H1 (cell line): ENCODE data around the gene SH3RF3. TPM values are rescaled to one million over a fixed set of nuclear protein-coding genes. Genes with fewer than 3 reads are reported as not detected.

ENCODE experiments used
- CTCF ChIA-PET: fragments of 300-600 bp; sonication (Branson Sonifier 250); formaldehyde crosslinking; loops from one replicate; lab custom pipeline; 2021; ENCODE audit not compliant: partially characterized antibody; lab: Charles Lee
- POLR2A ChIA-PET: fragments of 300-600 bp; sonication (Branson Sonifier 250); formaldehyde crosslinking; loops from one replicate; lab custom pipeline; 2021; ENCODE audit warnings: inconsistent platforms; ENCODE audit not compliant: partially characterized antibody; lab: Charles Lee
- DNase-seq, 2 experiments: peaks; one replicate each; pipeline versions ENCODE4 v3.0.0 to v3.0.0-alpha.2; 2010 to 2022; ENCODE audit warnings: low spot score in 2 of 2, low read depth in 1 of 2, mixed read lengths in 1 of 2
- FAIRE-seq: peaks from 2 replicates; lab custom pipeline; 2011; peaks lifted over from hg19 to GRCh38; lab: Jason Lieb, UNC
- H2AFZ ChIP-seq: 2 replicates; pipeline ENCODE4 v1.8.1; 2012; ENCODE audit warnings: low read length, inconsistent platforms
- H2AK5ac ChIP-seq: 2 replicates; pipeline ENCODE4 v1.6.1; 2013; ENCODE audit warnings: low read depth, low read length
- H2BK120ac ChIP-seq: replicated peaks from 2 replicates; pipeline ENCODE3; 2013; ENCODE audit warnings: low read depth, low read length, inconsistent platforms
- H2BK12ac ChIP-seq: 2 replicates; pipeline ENCODE4 v1.6.1; 2013; ENCODE audit warnings: low read depth, low read length
- H2BK15ac ChIP-seq: 2 replicates; pipeline ENCODE4 v1.6.1; 2013; ENCODE audit warnings: low read length
- H2BK20ac ChIP-seq: 2 replicates; pipeline ENCODE4 v1.6.1; 2013; ENCODE audit warnings: low read length
- H2BK5ac ChIP-seq: 2 replicates; pipeline ENCODE4 v1.6.1; 2013; ENCODE audit warnings: low read depth, low read length
- H3K14ac ChIP-seq: 2 replicates; pipeline ENCODE4 v1.6.1; 2013; ENCODE audit warnings: inconsistent platforms; ENCODE audit not compliant: insufficient read length
- H3K18ac ChIP-seq: 2 replicates; pipeline ENCODE4 v1.6.1; 2013; ENCODE audit warnings: low read length; ENCODE audit errors: extremely low read depth
- H3K23ac ChIP-seq: 2 replicates; pipeline ENCODE4 v1.6.1; 2013; ENCODE audit warnings: inconsistent platforms; ENCODE audit not compliant: insufficient read length
- H3K23me2 ChIP-seq: 2 replicates; pipeline ENCODE4 v1.6.1; 2013; ENCODE audit warnings: low read depth, low read length
- H3K27ac ChIP-seq: 2 replicates; pipeline ENCODE4 v1.6.1; 2011; ENCODE audit warnings: low read depth, low read length, inconsistent platforms
- H3K27me3 ChIP-seq, 4 experiments: replicated peaks in 1 of 4; 1 replicate in 1 of 4; 2 replicates in 3 of 4; pipeline versions ENCODE4 v1.6.1 to v1.8.1; 2011 to 2013; ENCODE audit warnings: low read length in 3 of 4, mild to moderate bottlenecking in 3 of 4, inconsistent platforms in 2 of 4, mixed read lengths in 2 of 4, moderate library complexity in 1 of 4; ENCODE audit not compliant: control insufficient read depth in 3 of 4, insufficient read depth in 3 of 4; ENCODE audit errors: extremely low read depth in 1 of 4
- H3K36me3 ChIP-seq, 4 experiments: 2 replicates each; pipeline versions ENCODE4 v1.6.1 to v1.8.1; 2011 to 2013; ENCODE audit warnings: mild to moderate bottlenecking in 4 of 4, low read length in 3 of 4, moderate library complexity in 2 of 4, control low read depth in 1 of 4, inconsistent platforms in 1 of 4; ENCODE audit not compliant: insufficient read depth in 4 of 4, control insufficient read depth in 2 of 4
- H3K4ac ChIP-seq: replicated peaks from 2 replicates; pipeline ENCODE3; 2013; ENCODE audit warnings: low read length, low read depth, mixed read lengths, inconsistent platforms; ENCODE audit not compliant: insufficient read length
- H3K4me1 ChIP-seq, 4 experiments: replicated peaks in 1 of 4; 1 replicate in 1 of 4; 2 replicates in 3 of 4; pipeline versions ENCODE4 v1.6.1 to v1.8.1; 2011 to 2013; ENCODE audit warnings: low read length in 3 of 4, inconsistent platforms in 2 of 4, mixed read lengths in 1 of 4; ENCODE audit not compliant: insufficient read depth in 4 of 4, control insufficient read depth in 3 of 4
- H3K4me2 ChIP-seq, 2 experiments: 2 replicates each; pipeline versions ENCODE4 v1.6.1 to v1.8.1; 2011 to 2013; ENCODE audit warnings: low read depth in 2 of 2, low read length in 2 of 2, control low read depth in 1 of 2, inconsistent platforms in 1 of 2, mild to moderate bottlenecking in 1 of 2; ENCODE audit not compliant: insufficient read depth in 1 of 2
- H3K4me3 ChIP-seq, 4 experiments: fragments of 200-600, 300-600 bp in 1 of 4; sonication (generic), shearing (Covaris generic), sonication (Bioruptor Twin) in 1 of 4; 2 replicates each; pipeline versions ENCODE4 v1.5.1 to v1.8.1; 2011 to 2016; ENCODE audit warnings: low read length in 4 of 4, low read depth in 3 of 4, control low read depth in 2 of 4, inconsistent platforms in 2 of 4, mild to moderate bottlenecking in 2 of 4, mixed read lengths in 1 of 4, moderate library complexity in 1 of 4; ENCODE audit not compliant: insufficient read depth in 2 of 4; ENCODE audit errors: extremely low read depth in 1 of 4
- H3K56ac ChIP-seq: replicated peaks from 2 replicates; pipeline ENCODE3; 2013; ENCODE audit warnings: low read depth, mild to moderate bottlenecking, mixed read lengths, low read length, inconsistent platforms; ENCODE audit not compliant: insufficient read length
- H3K79me1 ChIP-seq: 2 replicates; pipeline ENCODE4 v1.6.1; 2013; ENCODE audit warnings: low read depth, low read length, control low read depth
- H3K79me2 ChIP-seq, 2 experiments: 2 replicates each; pipeline versions ENCODE4 v1.6.1 to v1.8.1; 2012 to 2013; ENCODE audit warnings: low read length in 2 of 2, mild to moderate bottlenecking in 2 of 2, inconsistent platforms in 1 of 2; ENCODE audit not compliant: insufficient read depth in 2 of 2, control insufficient read depth in 1 of 2
- H3K9ac ChIP-seq, 4 experiments: replicated peaks in 1 of 4; 1 replicate in 1 of 4; 2 replicates in 3 of 4; pipeline versions ENCODE4 v1.6.1 to v1.8.1; 2011 to 2013; ENCODE audit warnings: low read depth in 3 of 4, low read length in 3 of 4, control low read depth in 2 of 4, mild to moderate bottlenecking in 2 of 4, moderate library complexity in 2 of 4, inconsistent platforms in 1 of 4; ENCODE audit errors: extremely low read depth in 1 of 4
- H3K9me3 ChIP-seq, 2 experiments: 2 replicates each; pipeline versions ENCODE4 v1.6.1 to v1.8.1; 2012 to 2013; ENCODE audit warnings: mild to moderate bottlenecking in 2 of 2, moderate library complexity in 2 of 2, control low read depth in 1 of 2, inconsistent platforms in 1 of 2, low read depth in 1 of 2, low read length in 1 of 2, mixed read lengths in 1 of 2; ENCODE audit not compliant: insufficient read depth in 2 of 2
- H4K20me1 ChIP-seq, 2 experiments: replicated peaks in 1 of 2; 2 replicates each; pipeline versions ENCODE3 to v1.8.1; 2011 to 2013; ENCODE audit warnings: inconsistent platforms in 2 of 2, low read length in 2 of 2, mild to moderate bottlenecking in 1 of 2; ENCODE audit not compliant: insufficient read depth in 2 of 2, control insufficient read depth in 1 of 2
- H4K5ac ChIP-seq: 2 replicates; pipeline ENCODE4 v1.6.1; 2013; ENCODE audit warnings: low read length, low read depth, mixed read lengths, inconsistent platforms; ENCODE audit not compliant: insufficient read length
- H4K8ac ChIP-seq: 2 replicates; pipeline ENCODE4 v1.8.0; 2013; ENCODE audit warnings: mild to moderate bottlenecking, moderate library complexity, low read length, inconsistent platforms; ENCODE audit not compliant: insufficient read depth; ENCODE audit errors: extremely low read depth
- H4K91ac ChIP-seq: replicated peaks from 2 replicates; pipeline ENCODE3; 2013; ENCODE audit warnings: low read length, mixed read lengths, inconsistent platforms; ENCODE audit not compliant: insufficient read length
- ASH2L ChIP-seq: fragments of 200-600, 300-600 bp; sonication (generic); IDR thresholded peaks from one replicate; pipeline ENCODE4 v1.7.1; 2017; ENCODE audit warnings: low read length
- BCL11A ChIP-seq, 2 experiments: IDR thresholded peaks; one replicate each; pipeline ENCODE4 v1.6.1; 2011; ENCODE audit warnings: low read depth in 2 of 2, low read length in 2 of 2, mild to moderate bottlenecking in 2 of 2
- CBX5 ChIP-seq: fragments of 300-800, 300-1000 bp; sonication (generic); IDR thresholded peaks from 2 replicates; pipeline ENCODE4 v1.7.1; 2016; ENCODE audit warnings: antibody characterized with exemption, low read length, low read depth
- CHD2 ChIP-seq: IDR thresholded peaks from 2 replicates; pipeline ENCODE4 v1.6.1; 2012; ENCODE audit warnings: low read length, improper control_type of control experiment
- CREB1 ChIP-seq: IDR thresholded peaks from 2 replicates; pipeline ENCODE4 v1.6.1; 2012; ENCODE audit warnings: inconsistent platforms
- HDAC2 ChIP-seq, 2 experiments: fragments of 300-600 bp in 1 of 2; sonication (generic) in 1 of 2; IDR thresholded peaks; 2 replicates each; pipeline ENCODE4 v1.6.1; 2011 to 2012; ENCODE audit warnings: low read depth in 2 of 2, low read length in 2 of 2, mild to moderate bottlenecking in 2 of 2, moderate library complexity in 2 of 2, borderline replicate concordance in 1 of 2, inconsistent platforms in 1 of 2
- MAX ChIP-seq: IDR thresholded peaks from 2 replicates; pipeline ENCODE4 v1.6.1; 2012; ENCODE audit warnings: inconsistent platforms
- NANOG ChIP-seq: IDR thresholded peaks from 2 replicates; pipeline ENCODE4 v1.6.1; 2011; ENCODE audit warnings: low read length, low read depth, mild to moderate bottlenecking, inconsistent platforms; ENCODE audit not compliant: insufficient read depth, poor library complexity, severe bottlenecking
- NRF1 ChIP-seq: IDR thresholded peaks from 2 replicates; pipeline ENCODE4 v1.6.1; 2011; ENCODE audit warnings: mild to moderate bottlenecking, low read depth, low read length, improper control_type of control experiment
- PHF8 ChIP-seq: fragments of 200-600 bp; sonication (generic); conservative IDR thresholded peaks from 2 replicates; pipeline ENCODE4 v1.7.1; 2012; ENCODE audit warnings: low read depth, mild to moderate bottlenecking, inconsistent platforms, low read length, moderate library complexity
- SIRT6 ChIP-seq: IDR thresholded peaks from one replicate; pipeline ENCODE4 v1.7.1; 2012; ENCODE audit warnings: low read length, inconsistent platforms
- SP1 ChIP-seq: IDR thresholded peaks from 2 replicates; pipeline ENCODE4 v1.6.1; 2011; ENCODE audit warnings: low read depth, low read length
- SRF ChIP-seq: IDR thresholded peaks from 2 replicates; pipeline ENCODE4 v1.6.1; 2011; ENCODE audit warnings: mild to moderate bottlenecking, low read depth, low read length, moderate library complexity
- WGBS, 2 experiments: shearing (Covaris generic) in 1 of 2; methylation state at CpG; one replicate each; pipeline versions ENCODE4 v1.1.6 to v1.1.7; 2013 to 2015; ENCODE audit warnings: low lambda C conversion rate in 2 of 2, mixed read lengths in 2 of 2, inconsistent platforms in 1 of 2, low coverage in 1 of 2, missing lambda C conversion rate in 1 of 2; ENCODE audit not compliant: insufficient replicate concordance in 2 of 2, insufficient coverage in 1 of 2, insufficient read length in 1 of 2; ENCODE audit errors: extremely low coverage in 1 of 2, missing lambda C conversion rate in 1 of 2; 5-methylcytosine and 5-hydroxymethylcytosine counted together
- polyA plus RNA-seq, 7 experiments: library from polyadenylated mRNA; depleted of rRNA in 3 of 7; stranded (reverse) in 5 of 7; unstranded in 2 of 7; fragments of >200 nt in 5 of 7; fragments of 200-250 nt in 2 of 7; gene quantifications; 1 replicate in 5 of 7; 2 replicates in 1 of 7; 4 replicates in 1 of 7; pipeline versions ENCODE4 v1.2.1 to v1.2.3, GENCODE V29; 2011 to 2013; ENCODE audit warnings: missing spikeins in 2 of 7, mixed read lengths in 2 of 7
- total RNA-seq: library from RNA; stranded (reverse); fragmentation: NEBNext Ultra II Directional; extraction: Animal tissue kit (Norgen Biotek cat#: 25700); gene quantifications from 2 replicates; pipeline ENCODE4 v1.2.1, GENCODE V29; 2021
- TF ChIP-seq, protein P1 (sequence below): IDR thresholded peaks from 2 replicates; pipeline ENCODE4 v1.6.1; 2011; ENCODE audit warnings: low read length, improper control_type of control experiment

SH3RF3 gene
- total and polyA plus RNA-seq, 2 of the 8 experiments (the other 6 are each of a cell fraction or from before 2014, with no cell fraction given) = 0.11 to 0.65 TPM

- Histone ChIP-seq H4K91ac (no peak overlapping the region), H4K8ac (no peak overlapping the region), H3K56ac (no peak overlapping the region), H2BK120ac (no peak overlapping the region), H3K23ac (no peak overlapping the region), H3K4ac (no peak overlapping the region), H3K4me1 (no peaks in the 10 kb centered on the region), H3K9ac (no peak overlapping the region), H2BK15ac (no peak overlapping the region), H3K79me2 (no peaks in the 10 kb centered on the region), H3K36me3 (no peaks in the 10 kb centered on the region), H2BK12ac (no peak overlapping the region), H4K20me1 (no peaks in the 10 kb centered on the region), H3K18ac (no peak overlapping the region), H3K9me3 (no peaks in the 10 kb centered on the region), H4K5ac (no peak overlapping the region), H2AFZ (no peak overlapping the region), H3K4me3 (no peak overlapping the region), H2BK20ac (no peak overlapping the region), H3K79me1 (no peaks in the 10 kb centered on the region), H3K14ac (no peak overlapping the region), H3K27me3 (no peaks in the 10 kb centered on the region), H3K27ac (no peak overlapping the region), H2BK5ac (no peak overlapping the region), H2AK5ac (no peak overlapping the region), H3K4me2 (no peak overlapping the region), H3K23me2 (no peaks in the 10 kb centered on the region)
- FAIRE-seq = no peak
- POLR2A ChIA-PET = no interaction called here
- CTCF ChIA-PET = no interaction called here
- DNase-seq = no peak
- 88% methylated on average over 1 of the region's 1 CpG; no CpG with 5 or more reads in 1 of the 2 experiments for WGBS, 2 experiments
- TF ChIP-seq MAX (no peak), ASH2L (no peak), PHF8 (no peak), CHD2 (no peak), CREB1 (no peak), SP1 (no peak), BCL11A (IDR thresholded peaks at IDR 0.05; ENCODE audit: low read depth in 2 of 2, low read length in 2 of 2) (no peak), SIRT6 (no peak), NRF1 (no peak), SRF (no peak), CBX5 (no peak), HDAC2 (IDR thresholded peaks at IDR 0.05; ENCODE audit: borderline replicate concordance in 1 of 2, low read depth in 2 of 2, low read length in 2 of 2) (no peak), NANOG (no peak)
- TF ChIP-seq, protein P1, sequence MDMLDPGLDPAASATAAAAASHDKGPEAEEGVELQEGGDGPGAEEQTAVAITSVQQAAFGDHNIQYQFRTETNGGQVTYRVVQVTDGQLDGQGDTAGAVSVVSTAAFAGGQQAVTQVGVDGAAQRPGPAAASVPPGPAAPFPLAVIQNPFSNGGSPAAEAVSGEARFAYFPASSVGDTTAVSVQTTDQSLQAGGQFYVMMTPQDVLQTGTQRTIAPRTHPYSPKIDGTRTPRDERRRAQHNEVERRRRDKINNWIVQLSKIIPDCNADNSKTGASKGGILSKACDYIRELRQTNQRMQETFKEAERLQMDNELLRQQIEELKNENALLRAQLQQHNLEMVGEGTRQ = no peak
These were observed 238.7 kb downstream of the SH3RF3 start for GRCh38 chr2:109367683-109368082.
